A549 (cell line): ENCODE results near the gene IFI27L1.

ENCODE experiments used
- EP300 ChIP-seq, 2 experiments: fragments of >200 bp; sonication (Bioruptor Twin); formaldehyde crosslinking; IDR thresholded peaks; 2 replicates in 1 of 2; 3 replicates in 1 of 2; pipeline ENCODE4 v1.6.1; 2016 to 2017
- ESRRA ChIP-seq: fragments of 150-350 bp; IDR thresholded peaks from 2 replicates; pipeline ENCODE4 v1.6.1; 2014; ENCODE audit warnings: mild to moderate bottlenecking, low read length, borderline replicate concordance
- MAZ ChIP-seq: fragments of 150-350 bp; IDR thresholded peaks from 2 replicates; pipeline ENCODE4 v1.6.1; 2014; ENCODE audit warnings: antibody characterized with exemption, low read depth, low read length, borderline replicate concordance
- PHF8 ChIP-seq: fragments of 200-600 bp; sonication (generic); IDR thresholded peaks from 2 replicates; pipeline ENCODE4 v1.6.1; 2016; ENCODE audit warnings: low read depth, mild to moderate bottlenecking, antibody characterized with exemption, moderate library complexity, borderline replicate concordance
- RAD21 ChIP-seq, 2 experiments: fragments of >200 bp in 1 of 2; sonication (Bioruptor Twin) in 1 of 2; formaldehyde crosslinking in 1 of 2; IDR thresholded peaks in 1 of 2; conservative IDR thresholded peaks in 1 of 2; 2 replicates in 1 of 2; 3 replicates in 1 of 2; pipeline ENCODE4 v1.6.1; 2012 to 2018; ENCODE audit warnings: inconsistent platforms in 1 of 2
- RCOR1 ChIP-seq: fragments of 150-350 bp; IDR thresholded peaks from 2 replicates; pipeline ENCODE4 v1.6.1; 2014; ENCODE audit warnings: antibody characterized with exemption, low read length, low read depth
- RFX5 ChIP-seq: fragments of 450-650 bp; IDR thresholded peaks from 2 replicates; pipeline ENCODE4 v1.7.1; 2014; ENCODE audit warnings: antibody characterized with exemption, mild to moderate bottlenecking, moderate library complexity
- USF2 ChIP-seq: fragments of 450-650 bp; IDR thresholded peaks from 2 replicates; pipeline ENCODE4 v1.6.1; 2014; ENCODE audit warnings: antibody characterized with exemption
- TF ChIP-seq, protein P1 (sequence below): fragments of >200 bp; sonication (Bioruptor Twin); formaldehyde crosslinking; IDR thresholded peaks from 3 replicates; pipeline ENCODE4 v1.5.1; 2016
- TF ChIP-seq, protein P2 (sequence below): fragments of 200-600 bp; sonication (generic); IDR thresholded peaks from 2 replicates; pipeline ENCODE4 v1.6.1; 2016; ENCODE audit warnings: antibody characterized with exemption, mild to moderate bottlenecking, moderate library complexity

DNA sequence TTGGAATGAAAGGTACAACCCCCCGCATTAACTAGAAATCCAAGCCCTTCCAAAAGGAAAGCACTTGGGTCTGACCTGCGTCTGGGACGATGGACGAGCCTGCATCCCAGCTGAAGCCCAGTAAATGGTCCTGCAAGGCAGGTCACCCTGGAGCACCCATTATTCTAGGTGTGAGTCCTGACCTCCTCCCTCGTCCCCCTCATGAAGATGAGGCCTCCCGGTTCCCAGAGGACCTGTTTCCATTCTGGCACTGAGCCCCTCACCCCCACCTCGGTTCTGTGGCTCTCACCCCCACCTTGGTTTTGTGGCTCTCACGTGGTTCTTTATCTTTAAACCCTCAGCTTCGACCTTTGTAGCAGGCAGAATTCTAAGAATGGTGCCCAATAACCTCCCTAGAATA, 36.7 kb downstream of the IFI27L1 start:
- TF ChIP-seq, protein P1, sequence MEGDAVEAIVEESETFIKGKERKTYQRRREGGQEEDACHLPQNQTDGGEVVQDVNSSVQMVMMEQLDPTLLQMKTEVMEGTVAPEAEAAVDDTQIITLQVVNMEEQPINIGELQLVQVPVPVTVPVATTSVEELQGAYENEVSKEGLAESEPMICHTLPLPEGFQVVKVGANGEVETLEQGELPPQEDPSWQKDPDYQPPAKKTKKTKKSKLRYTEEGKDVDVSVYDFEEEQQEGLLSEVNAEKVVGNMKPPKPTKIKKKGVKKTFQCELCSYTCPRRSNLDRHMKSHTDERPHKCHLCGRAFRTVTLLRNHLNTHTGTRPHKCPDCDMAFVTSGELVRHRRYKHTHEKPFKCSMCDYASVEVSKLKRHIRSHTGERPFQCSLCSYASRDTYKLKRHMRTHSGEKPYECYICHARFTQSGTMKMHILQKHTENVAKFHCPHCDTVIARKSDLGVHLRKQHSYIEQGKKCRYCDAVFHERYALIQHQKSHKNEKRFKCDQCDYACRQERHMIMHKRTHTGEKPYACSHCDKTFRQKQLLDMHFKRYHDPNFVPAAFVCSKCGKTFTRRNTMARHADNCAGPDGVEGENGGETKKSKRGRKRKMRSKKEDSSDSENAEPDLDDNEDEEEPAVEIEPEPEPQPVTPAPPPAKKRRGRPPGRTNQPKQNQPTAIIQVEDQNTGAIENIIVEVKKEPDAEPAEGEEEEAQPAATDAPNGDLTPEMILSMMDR, result no peak
- TF ChIP-seq RAD21 (conservative IDR thresholded peaks at IDR 0.05 in 1 of 2, IDR thresholded peaks at IDR 0.05 in 1 of 2) (no peak), RFX5 (no peak), ESRRA (no peak), EP300 (IDR thresholded peaks at IDR 0.05) (no peak), MAZ (no peak), RCOR1 (no peak), PHF8 (no peak), USF2 (no peak)
- TF ChIP-seq, protein P2, sequence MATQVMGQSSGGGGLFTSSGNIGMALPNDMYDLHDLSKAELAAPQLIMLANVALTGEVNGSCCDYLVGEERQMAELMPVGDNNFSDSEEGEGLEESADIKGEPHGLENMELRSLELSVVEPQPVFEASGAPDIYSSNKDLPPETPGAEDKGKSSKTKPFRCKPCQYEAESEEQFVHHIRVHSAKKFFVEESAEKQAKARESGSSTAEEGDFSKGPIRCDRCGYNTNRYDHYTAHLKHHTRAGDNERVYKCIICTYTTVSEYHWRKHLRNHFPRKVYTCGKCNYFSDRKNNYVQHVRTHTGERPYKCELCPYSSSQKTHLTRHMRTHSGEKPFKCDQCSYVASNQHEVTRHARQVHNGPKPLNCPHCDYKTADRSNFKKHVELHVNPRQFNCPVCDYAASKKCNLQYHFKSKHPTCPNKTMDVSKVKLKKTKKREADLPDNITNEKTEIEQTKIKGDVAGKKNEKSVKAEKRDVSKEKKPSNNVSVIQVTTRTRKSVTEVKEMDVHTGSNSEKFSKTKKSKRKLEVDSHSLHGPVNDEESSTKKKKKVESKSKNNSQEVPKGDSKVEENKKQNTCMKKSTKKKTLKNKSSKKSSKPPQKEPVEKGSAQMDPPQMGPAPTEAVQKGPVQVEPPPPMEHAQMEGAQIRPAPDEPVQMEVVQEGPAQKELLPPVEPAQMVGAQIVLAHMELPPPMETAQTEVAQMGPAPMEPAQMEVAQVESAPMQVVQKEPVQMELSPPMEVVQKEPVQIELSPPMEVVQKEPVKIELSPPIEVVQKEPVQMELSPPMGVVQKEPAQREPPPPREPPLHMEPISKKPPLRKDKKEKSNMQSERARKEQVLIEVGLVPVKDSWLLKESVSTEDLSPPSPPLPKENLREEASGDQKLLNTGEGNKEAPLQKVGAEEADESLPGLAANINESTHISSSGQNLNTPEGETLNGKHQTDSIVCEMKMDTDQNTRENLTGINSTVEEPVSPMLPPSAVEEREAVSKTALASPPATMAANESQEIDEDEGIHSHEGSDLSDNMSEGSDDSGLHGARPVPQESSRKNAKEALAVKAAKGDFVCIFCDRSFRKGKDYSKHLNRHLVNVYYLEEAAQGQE, result no peak
